ENCODE results near the gene ZNF598.
A peak's percentile ranks its signal among the peaks of the same experiment; 100 is the strongest.

The ZNF598 gene

GRCh38 chr16:2039274-2040031 is 29.8 kb upstream of the ZNF598 start:
- DNase-seq = peak; percentile 62 to 87
- TF ChIP-seq CTCF (IDR thresholded peaks at IDR 0.05) = no peak
- Histone ChIP-seq H3K4me1 (peaks cover 6 to 85% (median 66%) of the 10 kb centered on the region in 4 donors), H3K9me3 (no peaks in the 10 kb centered on the region), H3K36me3 (peaks cover 0 to 38% (median 15%) of the 10 kb centered on the region in 3 donors), H3K27ac (peak overlapping the region; percentile 96 to 98), H3K27me3 (no peaks in the 10 kb centered on the region), H3K4me3 (no peak overlapping the region)
- intact Hi-C loops (cut with DNase I; ENCODE audit: low total_unique reads) = no loop called here

GRCh38 chr16:2038382-2039231 is 29.0 kb upstream of the ZNF598 start:
- H3K36me3 ChIP-seq = peaks cover 0 to 31% (median 15%) of the 10 kb centered on the region in 3 donors
- no peaks in the 10 kb centered on the region for H3K9me3 ChIP-seq
- H3K4me3 ChIP-seq = no peak overlapping the region
- H3K27me3 ChIP-seq = no peaks in the 10 kb centered on the region
- DNase-seq = no peak
- peak overlapping the region; percentile 96 to 98 for H3K27ac ChIP-seq
- intact Hi-C loops (cut with DNase I; ENCODE audit: low total_unique reads) = no loop called here
- peaks cover 6 to 83% (median 64%) of the 10 kb centered on the region in 4 donors for H3K4me1 ChIP-seq
- no peak for TF ChIP-seq CTCF (IDR thresholded peaks at IDR 0.05)

- H3K27ac ChIP-seq = peak overlapping the region; percentile 96 to 98
- H3K4me1 ChIP-seq = peaks cover 6 to 83% (median 68%) of the 10 kb centered on the region in 4 donors
- DNase-seq = no peak
- intact Hi-C loops (cut with DNase I; ENCODE audit: low total_unique reads) = no loop called here
- H3K36me3 ChIP-seq = peaks cover 0 to 24% (median 15%) of the 10 kb centered on the region in 3 donors
- TF ChIP-seq CTCF (IDR thresholded peaks at IDR 0.05) = no peak
- H3K4me3 ChIP-seq = no peak overlapping the region
- H3K27me3 ChIP-seq = no peaks in the 10 kb centered on the region
- no peaks in the 10 kb centered on the region for H3K9me3 ChIP-seq
Observed at GRCh38 chr16:2037647-2038381, 28.2 kb upstream of the ZNF598 start.

DNA sequence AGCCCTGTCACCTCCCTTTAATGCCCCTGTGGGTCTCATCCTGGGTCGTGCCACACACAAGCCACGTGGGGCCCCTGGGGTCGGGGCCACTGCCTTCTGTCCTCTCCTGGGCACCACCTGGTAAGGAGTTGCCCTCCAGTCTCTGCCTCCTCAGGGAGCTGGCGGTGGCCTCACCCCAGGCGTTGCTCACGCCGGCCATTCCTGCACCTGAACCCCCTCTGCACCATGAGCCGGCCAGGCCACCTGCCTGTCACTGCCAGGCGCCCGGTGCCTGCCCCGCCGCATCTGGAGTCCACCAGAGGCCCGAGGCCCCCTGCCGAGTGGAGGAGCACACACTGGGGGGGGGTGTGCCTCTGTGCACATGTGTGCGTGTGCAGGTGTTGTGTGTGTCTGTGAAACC is 27.5 kb upstream of the ZNF598 start:
- intact Hi-C loops (cut with DNase I; ENCODE audit: low total_unique reads) = no loop called here
- peaks cover 0 to 24% (median 15%) of the 10 kb centered on the region in 3 donors for H3K36me3 ChIP-seq
- H3K27ac ChIP-seq = peak overlapping the region; percentile 96 to 98
- TF ChIP-seq CTCF (IDR thresholded peaks at IDR 0.05) = no peak
- H3K27me3 ChIP-seq = no peaks in the 10 kb centered on the region
- no peak overlapping the region for H3K4me3 ChIP-seq
- H3K9me3 ChIP-seq = no peaks in the 10 kb centered on the region
- peaks cover 6 to 88% (median 74%) of the 10 kb centered on the region in 4 donors for H3K4me1 ChIP-seq
- DNase-seq = no peak

DNA sequence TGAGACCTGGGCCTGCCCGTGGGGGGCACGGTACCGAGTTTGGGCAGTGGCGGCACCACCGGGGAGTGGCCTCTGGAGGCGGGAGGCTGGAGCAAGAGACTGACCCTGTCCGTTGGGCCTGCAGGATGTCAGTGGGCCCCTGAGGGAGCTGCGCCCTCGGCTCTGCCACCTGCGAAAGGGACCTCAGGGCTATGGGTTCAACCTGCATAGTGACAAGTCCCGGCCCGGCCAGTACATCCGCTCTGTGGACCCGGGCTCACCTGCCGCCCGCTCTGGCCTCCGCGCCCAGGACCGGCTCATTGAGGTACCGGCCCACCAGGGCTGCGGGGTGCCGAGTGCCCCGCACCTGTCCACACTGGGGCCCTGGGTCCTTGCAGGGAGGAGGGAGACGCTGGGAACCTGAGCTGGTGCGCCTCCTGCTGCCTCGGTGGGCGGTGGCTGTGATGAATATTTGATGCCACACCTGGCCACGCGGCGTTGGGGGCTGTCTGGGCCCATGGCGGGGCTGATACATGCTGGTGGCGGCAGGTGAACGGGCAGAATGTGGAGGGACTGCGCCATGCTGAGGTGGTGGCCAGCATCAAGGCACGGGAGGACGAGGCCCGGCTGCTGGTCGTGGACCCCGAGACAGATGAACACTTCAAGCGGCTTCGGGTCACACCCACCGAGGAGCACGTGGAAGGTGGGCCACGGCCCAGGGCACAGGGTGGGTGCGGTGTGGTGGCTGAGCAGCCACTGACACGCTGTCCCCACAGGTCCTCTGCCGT is 26.8 kb upstream of the ZNF598 start:
- no peaks in the 10 kb centered on the region for H3K9me3 ChIP-seq
- no peak for TF ChIP-seq CTCF (IDR thresholded peaks at IDR 0.05)
- peaks cover 0 to 24% (median 15%) of the 10 kb centered on the region in 3 donors for H3K36me3 ChIP-seq
- intact Hi-C loops (cut with DNase I; ENCODE audit: low total_unique reads) = no loop called here
- peaks cover 6 to 92% (median 75%) of the 10 kb centered on the region in 4 donors for H3K4me1 ChIP-seq
- H3K27me3 ChIP-seq = no peaks in the 10 kb centered on the region
- H3K27ac ChIP-seq = peak overlapping the region; percentile 96 to 98
- no peak for DNase-seq
- H3K4me3 ChIP-seq = peak overlapping the region; percentile 28 to 59

Data from tibial artery (tissue), 4 donors.